HG03558 (cell line): ENCODE results near the gene NFIC.

Experiments used
- ATAC-seq: cut with Tn5 transposase; IDR thresholded peaks from one replicate; pipeline ENCODE4 v1.9.1; 2021; ENCODE audit warnings: moderate number of reproducible peaks; ENCODE audit not compliant: unreplicated experiment; ENCODE audit errors: extremely low read depth

NFIC gene

GRCh38 chr19:3459965-3460582 is 93.7 kb downstream of the NFIC start:
- ATAC-seq: no peak

GRCh38 chr19:3462991-3463713 is 96.8 kb downstream of the NFIC start:
- ATAC-seq: no peak

GRCh38 chr19:3463714-3464586 is 97.6 kb downstream of the NFIC start:
- no peak for ATAC-seq

GRCh38 chr19:3464587-3465235 is 98.3 kb downstream of the NFIC start:
- no peak for ATAC-seq

GRCh38 chr19:3465552-3465951 is 99.2 kb downstream of the NFIC start:
- ATAC-seq: no peak

- ATAC-seq: no peak
Measured at GRCh38 chr19:3466635-3467034, 100.3 kb downstream of the NFIC start.

GRCh38 chr19:3467437-3468198 is 101.2 kb downstream of the NFIC start:
- ATAC-seq: no peak

DNA sequence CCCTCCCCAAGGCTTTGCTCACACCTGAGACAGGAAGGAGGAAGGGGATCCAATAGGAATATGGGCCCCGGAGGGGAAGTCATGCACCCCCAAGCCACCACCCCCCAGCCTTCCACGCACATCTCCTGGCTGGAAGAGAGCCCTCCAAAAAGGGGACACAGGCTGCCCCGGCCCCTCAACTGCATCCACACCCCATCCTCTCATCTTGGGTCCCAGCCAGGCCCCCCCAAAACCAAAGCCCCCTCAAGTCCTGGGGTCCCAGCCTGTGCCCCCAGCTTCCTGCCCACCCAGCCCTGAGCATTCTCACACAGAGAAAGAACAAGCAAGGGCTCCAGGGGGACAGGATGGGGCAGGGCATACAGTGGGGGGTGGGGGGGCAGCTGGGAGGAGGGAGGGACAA is 101.8 kb downstream of the NFIC start:
- ATAC-seq: no peak

DNA sequence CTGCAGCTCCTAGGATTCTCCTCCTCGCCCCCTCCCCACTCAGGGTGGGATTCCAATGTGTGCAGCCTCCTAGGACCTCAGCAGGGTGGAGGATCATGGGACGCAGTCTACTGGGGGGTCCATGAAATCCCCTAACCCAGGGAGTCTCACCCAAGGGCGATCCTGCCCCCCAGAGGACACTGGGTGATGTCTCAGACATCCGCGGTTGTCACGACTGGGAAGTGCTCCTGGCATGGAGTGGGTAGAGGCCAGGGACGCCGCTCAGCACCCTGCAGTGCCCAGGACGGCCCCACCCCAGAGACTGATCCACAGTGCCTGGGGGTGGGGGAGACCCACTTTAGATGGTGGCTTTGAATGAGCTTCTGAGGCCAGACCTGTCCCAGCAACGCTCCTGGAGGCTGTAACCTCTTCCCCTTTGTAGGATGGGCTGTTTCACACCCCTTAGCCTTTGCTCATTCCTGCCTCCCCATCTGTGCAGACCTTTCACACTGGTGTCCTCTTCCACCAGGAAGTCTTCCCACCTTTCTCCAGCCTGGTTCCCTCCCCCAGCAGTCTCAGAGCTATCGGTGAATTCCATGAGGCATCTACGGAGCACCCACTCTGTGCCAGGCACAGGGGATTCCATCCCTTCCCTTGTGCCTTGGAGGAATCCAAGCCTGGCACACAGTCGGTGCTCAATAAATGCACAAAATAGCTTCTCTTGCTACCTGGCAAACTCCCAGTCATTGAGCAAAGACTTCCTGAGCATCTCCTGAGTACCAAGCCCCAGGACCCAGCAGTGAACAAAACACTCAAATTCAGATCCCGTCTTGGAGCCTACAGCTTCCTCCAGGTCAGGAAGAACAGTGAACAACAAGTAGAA is 103.5 kb downstream of the NFIC start:
- no peak for ATAC-seq

DNA sequence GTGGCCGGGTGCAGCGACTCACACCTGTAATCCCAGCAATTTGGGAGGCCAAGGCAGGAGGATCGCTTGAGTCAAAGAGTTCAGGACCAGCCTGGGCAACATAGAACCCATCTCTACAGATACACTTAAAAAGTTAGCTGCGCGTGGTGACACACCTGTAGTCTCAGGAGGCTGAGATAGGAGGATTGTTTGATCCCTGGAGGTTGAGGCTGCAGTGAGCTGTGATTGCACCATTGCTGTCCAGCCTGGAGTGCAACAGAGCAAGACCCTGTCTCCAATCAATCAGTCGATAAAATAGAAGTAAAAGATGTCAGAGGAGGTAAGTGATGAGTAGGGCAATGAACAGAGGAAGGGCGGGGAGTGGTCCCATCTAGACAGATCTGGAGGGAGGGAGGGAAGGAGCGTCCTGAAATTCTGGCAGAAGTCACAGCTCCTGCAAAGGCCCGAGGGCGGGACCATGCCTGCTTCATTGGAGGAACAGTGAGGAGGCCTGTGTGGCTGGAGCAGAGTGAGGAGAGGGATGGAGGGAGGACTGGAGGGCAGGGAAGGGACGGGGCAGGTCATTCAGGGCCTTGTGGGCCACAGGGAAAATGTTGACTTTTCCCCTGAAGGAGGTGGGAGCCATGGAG is 104.2 kb downstream of the NFIC start:
- ATAC-seq: no peak

- ATAC-seq: no peak
Measured at GRCh38 chr19:3471954-3472655, 105.7 kb downstream of the NFIC start.

DNA sequence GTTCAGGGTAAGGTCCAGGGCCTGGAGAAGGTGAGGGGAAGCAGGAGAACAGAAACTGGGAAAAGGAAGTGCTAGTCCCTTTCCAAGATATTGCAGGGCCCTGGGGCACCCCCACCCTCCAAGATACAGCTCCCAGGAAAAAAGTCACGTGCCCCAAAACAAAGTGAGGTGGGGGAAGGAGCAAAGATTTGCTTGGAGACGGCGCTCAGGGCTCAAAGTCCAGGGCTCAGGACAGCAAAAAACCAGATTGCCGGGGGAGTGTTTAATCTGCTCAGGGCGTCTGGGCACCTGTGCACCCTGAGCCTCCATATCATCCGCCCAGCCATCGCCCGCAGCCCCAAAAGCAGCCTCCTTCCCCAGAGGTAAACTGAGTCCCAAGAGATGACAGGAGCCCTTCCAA is 107.6 kb downstream of the NFIC start:
- ATAC-seq: no peak

DNA sequence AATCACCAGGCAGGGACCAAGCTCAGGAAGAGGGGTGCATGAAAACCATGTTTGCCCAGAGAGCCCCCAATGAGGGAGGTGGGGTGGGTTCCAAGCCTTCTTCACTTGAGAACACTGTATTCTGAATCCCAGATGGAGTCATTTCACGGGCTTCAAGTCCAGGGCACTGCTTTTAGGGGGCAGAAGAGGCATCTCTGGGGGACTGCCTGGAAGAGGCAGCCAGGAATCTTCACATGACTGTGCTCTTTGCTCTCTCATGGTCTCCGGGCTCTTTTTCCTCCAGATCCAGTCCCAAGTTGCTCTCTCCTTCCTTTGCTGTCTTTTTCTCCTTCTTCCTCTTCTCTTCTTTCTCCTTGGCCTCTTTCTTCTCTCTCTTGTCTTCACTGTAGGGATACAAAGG is 108.2 kb downstream of the NFIC start:
- ATAC-seq: no peak

DNA sequence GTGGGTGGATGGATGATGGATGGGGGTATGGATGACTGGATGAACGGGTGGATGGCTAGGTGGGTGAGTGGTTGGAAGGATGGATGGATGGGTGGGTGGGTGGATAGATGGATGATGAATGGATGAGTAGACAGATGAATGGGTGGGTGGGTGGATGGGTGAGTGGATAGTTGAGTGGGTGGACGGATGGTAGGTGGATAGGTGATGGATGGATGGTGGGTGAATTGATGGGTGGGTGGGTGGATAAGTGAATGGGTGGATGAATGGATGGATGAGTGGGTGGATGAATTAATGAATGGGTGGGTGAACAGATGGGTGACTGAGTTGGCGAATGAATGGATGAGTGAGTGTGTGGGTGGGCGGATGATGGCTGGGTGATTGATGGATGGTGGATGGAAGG is 109.1 kb downstream of the NFIC start:
- ATAC-seq: no peak

DNA sequence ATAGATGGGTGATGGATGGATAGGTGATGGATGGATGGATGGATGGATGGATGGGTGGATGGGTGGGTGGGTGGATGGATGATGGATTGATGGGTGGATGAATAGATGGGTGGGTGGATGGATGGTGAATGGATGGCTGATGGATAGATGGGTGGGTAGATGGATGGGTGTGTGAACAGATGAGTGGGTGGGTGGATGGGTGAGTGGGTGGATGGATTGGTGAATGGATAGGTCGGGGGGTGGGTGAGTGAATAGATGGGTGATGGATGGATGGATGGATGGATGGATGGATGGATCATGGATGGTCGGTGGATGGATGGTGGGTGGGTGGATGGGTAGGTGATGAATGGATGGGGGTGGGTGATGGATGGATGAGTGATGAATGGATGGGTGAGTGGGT is 110.4 kb downstream of the NFIC start:
- ATAC-seq: no peak

GRCh38 chr19:3477506-3477905 is 111.1 kb downstream of the NFIC start:
- no peak for ATAC-seq

GRCh38 chr19:3477951-3478350 is 111.6 kb downstream of the NFIC start:
- no peak for ATAC-seq
